SH-SY5Y (cell line): ENCODE measurements around the gene ARHGEF4.

ENCODE experiments used
- GATA2 ChIP-seq: IDR thresholded peaks from 2 replicates; pipeline ENCODE4 v1.6.1; 2011; ENCODE audit warnings: mild to moderate bottlenecking, low read depth, low read length
- GATA3 ChIP-seq: IDR thresholded peaks from 2 replicates; pipeline ENCODE4 v1.6.1; 2011; ENCODE audit warnings: low read depth, mild to moderate bottlenecking, low read length, moderate library complexity

DNA sequence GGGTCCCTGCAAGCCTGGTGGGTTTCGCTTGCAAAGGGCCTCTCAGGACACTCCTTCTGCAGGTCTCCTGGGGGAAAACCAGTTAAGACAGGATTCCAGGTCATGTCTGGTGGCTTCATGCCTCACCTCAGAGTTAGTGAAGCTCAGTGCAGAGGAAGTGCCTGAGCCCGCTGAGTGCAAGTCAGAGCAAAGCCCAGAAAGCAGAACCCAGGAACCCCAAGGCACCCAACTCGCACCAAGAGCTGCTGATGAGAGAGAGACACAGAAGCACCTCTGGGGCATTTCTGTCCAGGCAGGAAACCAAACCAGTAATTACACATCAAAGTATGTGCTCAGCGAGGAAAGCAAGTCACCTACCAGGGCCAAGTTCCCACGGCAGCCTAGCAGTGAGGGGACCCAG lies 78.4 kb downstream of the ARHGEF4 start:
- TF ChIP-seq GATA2 = no peak
- TF ChIP-seq GATA3 = no peak
